ENCODE results near the gene TWIST1. TPM values are rescaled to one million over a fixed set of nuclear protein-coding genes. Genes with fewer than 3 reads are reported as not detected.

Gene TWIST1
- total RNA-seq, 1 donor from 2014 or later = not detected

DNA sequence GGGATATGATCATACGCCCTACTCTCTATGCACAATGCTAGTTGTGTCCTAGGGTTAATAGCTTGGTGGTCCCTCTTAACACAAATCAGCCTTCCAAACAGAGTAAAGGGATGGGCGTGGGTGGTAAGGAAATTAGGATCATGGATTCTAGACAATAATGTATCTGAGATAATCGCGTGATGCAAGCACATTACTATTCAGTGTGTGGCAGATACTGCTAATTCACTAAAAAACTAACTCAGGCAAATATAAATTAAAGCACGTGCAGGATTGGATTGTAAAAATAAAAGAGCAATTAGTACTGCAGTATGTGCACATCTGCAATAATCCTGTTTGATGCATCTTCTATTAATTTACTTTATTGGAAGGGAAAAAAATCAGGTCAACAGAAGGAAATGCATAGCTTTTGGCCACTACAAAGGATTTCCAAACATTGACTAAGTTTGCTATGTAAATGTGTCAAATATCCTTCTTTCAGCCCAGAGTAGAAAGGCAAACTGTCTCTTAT is 22.0 kb downstream of the TWIST1 start:
- DNase-seq (ENCODE audit: low read depth) = no peak

DNA sequence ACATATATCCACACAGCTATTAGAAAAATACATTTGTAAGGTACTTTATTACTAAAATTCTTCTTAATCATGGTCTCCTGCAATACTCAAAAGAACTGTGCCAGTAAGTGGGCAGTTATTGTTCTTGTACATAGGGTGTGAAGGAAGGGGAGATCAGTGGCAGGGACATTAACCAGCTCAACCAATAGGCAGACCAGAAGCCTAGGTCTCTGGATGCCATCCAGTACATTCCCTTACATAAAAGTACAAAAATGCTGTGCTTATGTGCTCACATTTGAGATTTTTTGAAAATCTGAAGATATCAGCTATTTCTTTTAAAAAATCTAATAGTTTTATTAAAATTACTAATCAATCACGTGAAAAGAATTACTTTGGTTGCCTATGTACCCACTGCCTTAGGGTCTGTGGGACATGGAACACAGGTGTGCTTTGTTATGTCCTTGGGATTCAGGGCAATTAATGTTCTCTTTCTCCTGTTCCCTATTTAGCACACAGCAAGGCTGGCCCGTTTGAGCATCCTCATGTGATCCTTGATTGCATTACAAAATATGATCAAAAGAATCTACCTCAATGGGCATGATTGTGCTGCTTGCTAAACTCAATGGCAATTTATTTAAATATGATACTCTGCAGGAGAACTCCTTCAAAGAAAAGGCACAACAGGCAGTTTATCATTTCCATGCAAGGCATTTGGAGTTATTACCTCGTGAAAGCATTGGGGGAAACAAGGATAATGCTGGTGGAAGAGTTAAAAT is 22.7 kb downstream of the TWIST1 start:
- DNase-seq (ENCODE audit: low read depth) = no peak

DNA sequence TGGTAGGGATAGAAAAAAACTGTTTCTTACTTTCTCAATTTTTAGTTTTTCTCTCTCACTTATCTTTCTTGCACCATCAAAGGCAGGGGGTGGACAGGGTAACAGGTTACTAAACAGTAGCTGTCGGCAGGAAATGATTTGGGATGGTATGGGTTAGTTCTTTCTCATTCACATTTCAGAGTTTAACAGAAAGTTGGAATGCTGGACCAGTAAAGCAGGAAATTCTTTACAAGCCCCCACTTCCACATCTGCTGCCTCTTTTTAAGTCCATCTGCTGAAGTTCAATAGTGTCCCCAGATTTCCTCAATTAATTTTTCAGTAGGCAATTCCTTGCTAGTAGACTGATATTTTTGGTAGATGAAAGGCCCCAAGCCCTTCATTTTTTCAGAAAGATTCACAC is 23.3 kb downstream of the TWIST1 start:
- DNase-seq (ENCODE audit: low read depth) = no peak

DNA sequence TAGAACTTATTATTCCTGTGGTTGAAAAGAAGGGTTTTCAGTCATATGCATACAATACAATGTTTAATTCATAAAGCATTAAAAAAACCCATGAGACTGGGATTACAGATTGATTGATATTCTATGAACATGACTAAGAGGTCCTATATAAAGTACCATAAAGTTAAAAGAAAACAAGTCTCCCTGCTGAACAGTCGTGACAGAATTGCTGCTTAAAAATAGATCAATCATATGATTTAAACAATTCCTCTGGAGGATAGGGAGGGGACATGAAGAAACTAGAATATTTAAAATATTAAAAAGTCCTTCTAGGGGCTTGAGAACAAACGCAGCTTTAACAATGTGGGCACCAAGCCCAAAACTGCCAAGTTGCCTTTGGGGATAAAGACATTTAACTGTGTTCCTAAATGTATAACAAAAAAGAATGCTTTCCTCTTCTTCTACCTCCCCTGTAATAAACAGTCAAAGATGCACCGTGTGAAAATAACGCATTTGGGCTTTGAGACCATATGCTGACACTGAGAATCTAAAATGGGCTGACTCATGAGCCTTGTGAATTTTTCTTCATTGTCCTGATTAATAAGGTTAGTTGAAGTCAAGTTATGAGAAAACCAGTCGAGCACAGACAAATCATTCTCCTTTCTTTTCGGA is 25.8 kb downstream of the TWIST1 start:
- DNase-seq (ENCODE audit: low read depth) = no peak

DNA sequence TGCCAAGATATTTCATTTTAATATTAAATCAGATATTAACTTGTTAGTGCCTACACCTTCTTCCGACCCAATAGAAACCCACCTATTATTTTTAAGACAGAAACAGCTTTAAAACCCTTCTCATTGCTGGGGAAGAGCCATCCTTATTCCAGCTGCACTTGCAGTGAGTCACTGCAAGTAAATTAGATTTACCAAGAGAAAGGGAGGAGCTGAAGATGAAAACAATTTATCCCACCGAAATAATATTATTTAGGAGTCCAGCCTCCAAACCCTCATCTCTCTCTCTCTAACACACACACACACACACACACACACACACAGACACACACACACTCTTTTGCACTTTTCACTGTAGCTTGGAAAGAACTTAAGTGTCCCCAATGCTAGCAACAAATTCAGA is 26.9 kb downstream of the TWIST1 start:
- no peak for DNase-seq (ENCODE audit: low read depth)

DNA sequence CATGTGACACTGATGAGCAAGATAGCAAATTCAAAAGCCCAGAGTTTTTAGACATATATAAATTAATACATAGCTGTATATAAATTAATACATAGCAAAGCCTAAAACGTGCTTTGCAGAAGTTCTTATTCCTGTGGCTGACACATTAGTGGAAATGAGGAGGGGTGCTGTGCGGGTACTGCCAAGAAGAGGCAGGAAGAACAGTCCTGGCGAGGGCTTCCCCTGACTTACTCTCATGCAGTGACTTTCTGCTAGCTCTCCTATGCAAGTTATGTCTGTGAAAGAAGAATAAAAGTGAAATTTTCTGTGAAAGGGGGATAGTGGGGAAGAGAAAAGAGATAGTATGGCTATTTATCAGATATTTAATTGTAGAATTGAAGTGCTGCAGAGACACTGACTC is 27.6 kb downstream of the TWIST1 start:
- DNase-seq (ENCODE audit: low read depth) = no peak

DNA sequence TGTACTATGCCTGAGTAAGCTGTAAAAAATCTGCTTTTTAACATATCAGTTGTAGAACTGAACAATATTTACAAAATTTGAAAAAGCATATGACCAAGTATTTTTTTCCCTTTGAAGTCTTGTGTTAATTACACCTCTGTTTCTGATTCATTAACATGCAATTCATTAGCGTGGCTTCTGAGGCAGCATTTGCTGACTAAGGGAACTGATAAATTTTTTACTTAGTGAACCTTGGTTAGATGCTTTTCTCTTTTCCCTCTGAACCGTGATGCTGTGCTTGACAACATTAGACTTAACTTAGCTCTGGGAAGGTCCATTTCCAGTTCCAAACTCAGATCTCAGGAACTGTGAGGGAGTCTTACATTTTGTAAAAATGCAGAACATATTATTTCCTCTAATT is 28.1 kb downstream of the TWIST1 start:
- no peak for DNase-seq (ENCODE audit: low read depth)

DNA sequence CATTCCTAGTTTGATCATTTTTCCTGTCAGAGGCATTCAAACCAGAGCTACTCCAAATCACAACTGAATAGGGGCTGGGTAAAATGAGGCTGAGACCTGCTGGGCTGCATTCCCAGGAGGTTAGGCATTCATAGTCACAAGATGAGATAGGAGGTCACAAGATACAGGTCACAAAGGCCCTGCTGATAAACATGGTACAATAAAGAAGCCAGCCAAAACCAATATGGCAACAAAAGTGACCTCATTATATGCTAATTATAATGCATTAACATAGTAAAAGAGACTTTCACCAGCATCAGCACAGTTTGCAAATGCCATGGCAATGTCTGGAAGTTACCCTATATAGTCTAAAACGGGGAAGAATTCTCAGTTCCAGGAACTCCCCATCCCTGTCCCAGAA is 37.3 kb downstream of the TWIST1 start:
- no peak for DNase-seq (ENCODE audit: low read depth)

DNA sequence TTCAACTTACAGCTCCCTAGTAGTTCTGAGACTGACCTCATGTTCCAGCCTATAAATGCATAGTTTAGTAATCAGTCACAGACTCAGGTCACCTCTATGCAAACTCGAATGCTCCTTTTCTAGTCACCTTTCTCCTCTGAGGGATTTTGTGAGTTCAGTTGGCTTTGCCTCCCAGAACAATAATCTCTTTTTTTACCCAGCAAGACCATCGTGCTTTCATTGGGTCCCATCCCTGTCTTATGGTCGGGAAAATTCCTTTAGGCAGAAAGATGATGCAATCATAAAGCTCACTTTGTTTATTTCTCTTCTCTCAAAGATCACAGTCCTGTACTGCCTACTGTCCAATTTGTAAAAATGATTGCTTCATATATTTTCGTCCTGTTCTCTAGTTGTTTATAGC is 38.4 kb downstream of the TWIST1 start:
- peak; percentile 7 for DNase-seq (ENCODE audit: low read depth)

DNA sequence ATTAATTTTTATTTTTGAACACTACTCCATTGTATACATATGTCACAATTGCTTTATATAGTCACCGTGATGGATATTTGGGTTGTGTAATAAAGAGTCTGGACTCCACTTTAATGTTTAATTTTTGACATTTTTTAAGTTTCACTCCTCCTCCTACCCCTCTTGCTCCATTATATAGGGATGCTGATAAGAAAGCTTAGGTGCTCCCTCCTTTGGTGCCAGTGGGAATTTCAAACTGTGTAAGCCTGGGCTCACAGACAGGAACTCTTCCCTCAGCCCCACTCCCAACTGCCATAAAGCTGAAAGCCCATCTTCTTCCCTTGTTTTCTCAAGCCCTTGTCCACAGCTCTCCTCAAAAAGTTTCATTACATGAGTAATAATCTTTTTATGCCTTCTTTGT is 47.6 kb downstream of the TWIST1 start:
- DNase-seq (ENCODE audit: low read depth) = no peak

DNA sequence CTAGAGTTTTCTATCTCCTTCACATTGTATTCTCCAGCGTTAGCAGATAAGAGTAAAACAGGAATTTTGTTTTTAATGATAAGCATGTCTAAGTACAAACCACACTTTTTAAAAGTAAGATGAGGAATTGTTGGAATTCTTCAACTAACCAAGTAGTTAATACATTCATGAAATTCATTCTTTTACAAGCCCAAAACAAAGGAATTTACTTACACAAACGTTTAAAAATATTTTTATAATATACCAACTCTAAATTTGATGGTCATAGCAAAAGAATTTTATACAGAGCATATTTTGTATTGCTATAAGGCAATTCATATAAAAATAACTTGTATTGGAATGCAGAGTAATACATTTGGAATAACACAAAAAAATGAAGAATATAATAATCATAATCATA is 51.3 kb downstream of the TWIST1 start:
- no peak for DNase-seq (ENCODE audit: low read depth)

Other genes with a start within 250 kb of the TWIST1 start
- gene FERD3L, start 27.8 kb upstream of the TWIST1 start, total RNA-seq = not detected in 2 replicates